Fibroblast of lung (primary cell): ENCODE data around the gene CCL5.

Source experiments
- CTCF ChIP-seq, 2 donors: IDR thresholded peaks in 1 of 2; conservative IDR thresholded peaks in 1 of 2; 1 replicate in 1 of 2; 2 replicates in 1 of 2; pipeline ENCODE4 v1.5.1; 2011 to 2012; ENCODE audit warnings: low read length in 2 of 2, control low read depth in 1 of 2, inconsistent platforms in 1 of 2, low read depth in 1 of 2, mild to moderate bottlenecking in 1 of 2
- EZH2 ChIP-seq: IDR thresholded peaks from 2 replicates; pipeline ENCODE4 v1.5.1; 2012; ENCODE audit warnings: low read length, control low read depth, mild to moderate bottlenecking; ENCODE audit errors: missing control alignments

GRCh38 chr17:35914354-35914753, 34.2 kb upstream of the CCL5 start:
- TF ChIP-seq CTCF (conservative IDR thresholded peaks at IDR 0.05 in 1 of 2, IDR thresholded peaks at IDR 0.05 in 1 of 2; ENCODE audit: low read depth in 1 of 2, low read length in 2 of 2) (no peak), EZH2 (no peak)
